WTC11 (cell line): ENCODE data around the gene EPN1.

Source experiments
- ATF1 ChIP-seq: sonication (generic); formaldehyde crosslinking; IDR thresholded peaks from 2 replicates; pipeline ENCODE4 v1.8.1; 2023; ENCODE audit warnings: mild to moderate bottlenecking, moderate library complexity, missing genetic modification reagents
- ATF2 ChIP-seq: sonication (generic); formaldehyde crosslinking; IDR thresholded peaks from 2 replicates; pipeline ENCODE4 v1.8.1; 2022; ENCODE audit warnings: low read depth, missing genetic modification reagents, borderline replicate concordance
- CTCF ChIP-seq: fragments of 200-600 bp; IDR thresholded peaks from 2 replicates; pipeline ENCODE4 v1.8.0; 2022; ENCODE audit warnings: antibody characterized with exemption
- ESRRA ChIP-seq: sonication (generic); formaldehyde crosslinking; IDR thresholded peaks from 2 replicates; pipeline ENCODE4 v1.8.1; 2022; ENCODE audit warnings: mild to moderate bottlenecking, missing genetic modification reagents, borderline replicate concordance
- FOXP1 ChIP-seq: sonication (generic); formaldehyde crosslinking; IDR thresholded peaks from 2 replicates; pipeline ENCODE4 v1.8.0; 2022; ENCODE audit warnings: missing genetic modification reagents, mild to moderate bottlenecking, moderate library complexity, borderline replicate concordance
- HMGXB4 ChIP-seq: sonication (generic); formaldehyde crosslinking; IDR thresholded peaks from 2 replicates; pipeline ENCODE4 v1.8.1; 2023; ENCODE audit warnings: mild to moderate bottlenecking, moderate library complexity, missing genetic modification reagents
- JUN ChIP-seq: sonication (generic); formaldehyde crosslinking; IDR thresholded peaks from 2 replicates; pipeline ENCODE4 v1.8.0; 2023; ENCODE audit warnings: mild to moderate bottlenecking, missing genetic modification reagents
- MAX ChIP-seq: sonication (generic); formaldehyde crosslinking; IDR thresholded peaks from 2 replicates; pipeline ENCODE4 v1.8.0; 2022; ENCODE audit warnings: mild to moderate bottlenecking, missing genetic modification reagents
- NFYB ChIP-seq: sonication (generic); formaldehyde crosslinking; conservative IDR thresholded peaks from 2 replicates; pipeline ENCODE4 v1.8.0; 2022; ENCODE audit warnings: low read depth, missing genetic modification reagents
- USF1 ChIP-seq: sonication (generic); formaldehyde crosslinking; IDR thresholded peaks from 2 replicates; pipeline ENCODE4 v1.8.0; 2022; ENCODE audit warnings: mild to moderate bottlenecking, missing genetic modification reagents
- ZBTB21 ChIP-seq: sonication (generic); formaldehyde crosslinking; IDR thresholded peaks from 2 replicates; pipeline ENCODE4 v1.8.1; 2023; ENCODE audit warnings: mild to moderate bottlenecking, missing genetic modification reagents, borderline replicate concordance
- ZNF138 ChIP-seq: sonication (generic); formaldehyde crosslinking; conservative IDR thresholded peaks from 2 replicates; pipeline ENCODE4 v1.8.1; 2022; ENCODE audit warnings: mild to moderate bottlenecking, moderate library complexity, missing genetic modification reagents
- ZSCAN18 ChIP-seq: fragments of 250-450 bp; sonication (Bioruptor Pico); IDR thresholded peaks from 2 replicates; pipeline ENCODE4 v2.1.2; 2022; ENCODE audit warnings: mild to moderate bottlenecking, moderate library complexity

GRCh38 chr19:55704494-55705245 lies 29.6 kb downstream of the EPN1 start:
- TF ChIP-seq ZSCAN18 (CRISPR knock-in tag) (no peak), MAX (no peak), ATF2 (CRISPR knock-in tag) (no peak), NFYB (no peak), CTCF (no peak; the same call in none of the 2 replicates), ESRRA (CRISPR knock-in tag) (no peak), JUN (CRISPR knock-in tag) (no peak), USF1 (CRISPR knock-in tag) (no peak), ATF1 (no peak), ZNF138 (CRISPR knock-in tag) (no peak), ZBTB21 (CRISPR knock-in tag) (no peak), HMGXB4 (no peak), FOXP1 (CRISPR knock-in tag) (no peak)
